Omental fat pad (tissue), 4 donors: ENCODE data around the gene RRP1B. TPM values are rescaled to one million over a fixed set of nuclear protein-coding genes. Genes with fewer than 3 reads are reported as not detected.
"Not testable (repeated sequence)": the region's sequence is repeated elsewhere in the genome, so short reads cannot be mapped to it uniquely, and the experiment has no call there.

Experiments used
- ATAC-seq: fragments of 150-250 bp; one replicate; pipeline ENCODE4 v1.9.1; 2016; ENCODE audit warnings: mild to moderate bottlenecking, moderate library complexity; ENCODE audit not compliant: low FRiP score
- DNase-seq: peaks from one replicate; pipeline ENCODE4 v3.0.0-alpha.2; 2019; ENCODE audit warnings: low spot score
- total RNA-seq, 4 donors: library from RNA; depleted of rRNA; stranded (reverse); fragments of >200 nt; gene quantifications; one replicate each; pipeline ENCODE4 v1.1.0, GENCODE V29; 2016
- TF ChIP-seq, protein P1 (sequence below), 3 donors: fragments of 450-650 bp; IDR thresholded peaks; one replicate each; pipeline ENCODE4 v1.5.1; 2016 to 2017; ENCODE audit warnings: antibody characterized with exemption in 3 of 3, mild to moderate bottlenecking in 3 of 3, moderate library complexity in 2 of 3

Gene RRP1B
- total RNA-seq, 4 donors from 2014 or later, result 19.4 to 47.4 (median 22.0) TPM

DNA sequence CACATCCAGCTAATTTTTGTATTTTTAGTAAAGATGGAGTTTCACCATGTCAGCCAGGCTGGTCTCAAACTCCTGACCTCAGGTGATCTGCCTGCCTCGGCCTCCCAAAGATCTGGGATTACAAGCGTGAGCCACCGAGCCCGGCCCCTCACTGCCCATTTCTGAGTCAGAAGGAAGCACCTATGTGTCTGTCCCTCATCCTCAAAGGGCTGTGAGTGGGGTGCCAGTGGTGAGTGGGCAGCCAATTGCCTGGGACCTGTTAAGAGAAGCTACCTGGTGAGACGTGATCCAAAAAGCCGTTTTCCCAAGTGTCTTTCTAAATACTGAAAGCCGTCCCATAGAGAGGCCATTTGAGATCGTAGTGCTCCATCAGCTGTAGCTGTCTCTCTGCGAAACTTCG is 32.4 kb downstream of the RRP1B start:
- TF ChIP-seq, protein P1, sequence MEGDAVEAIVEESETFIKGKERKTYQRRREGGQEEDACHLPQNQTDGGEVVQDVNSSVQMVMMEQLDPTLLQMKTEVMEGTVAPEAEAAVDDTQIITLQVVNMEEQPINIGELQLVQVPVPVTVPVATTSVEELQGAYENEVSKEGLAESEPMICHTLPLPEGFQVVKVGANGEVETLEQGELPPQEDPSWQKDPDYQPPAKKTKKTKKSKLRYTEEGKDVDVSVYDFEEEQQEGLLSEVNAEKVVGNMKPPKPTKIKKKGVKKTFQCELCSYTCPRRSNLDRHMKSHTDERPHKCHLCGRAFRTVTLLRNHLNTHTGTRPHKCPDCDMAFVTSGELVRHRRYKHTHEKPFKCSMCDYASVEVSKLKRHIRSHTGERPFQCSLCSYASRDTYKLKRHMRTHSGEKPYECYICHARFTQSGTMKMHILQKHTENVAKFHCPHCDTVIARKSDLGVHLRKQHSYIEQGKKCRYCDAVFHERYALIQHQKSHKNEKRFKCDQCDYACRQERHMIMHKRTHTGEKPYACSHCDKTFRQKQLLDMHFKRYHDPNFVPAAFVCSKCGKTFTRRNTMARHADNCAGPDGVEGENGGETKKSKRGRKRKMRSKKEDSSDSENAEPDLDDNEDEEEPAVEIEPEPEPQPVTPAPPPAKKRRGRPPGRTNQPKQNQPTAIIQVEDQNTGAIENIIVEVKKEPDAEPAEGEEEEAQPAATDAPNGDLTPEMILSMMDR (IDR thresholded peaks at IDR 0.05), result no peak
- DNase-seq (no peak), ATAC-seq (no peak)

DNA sequence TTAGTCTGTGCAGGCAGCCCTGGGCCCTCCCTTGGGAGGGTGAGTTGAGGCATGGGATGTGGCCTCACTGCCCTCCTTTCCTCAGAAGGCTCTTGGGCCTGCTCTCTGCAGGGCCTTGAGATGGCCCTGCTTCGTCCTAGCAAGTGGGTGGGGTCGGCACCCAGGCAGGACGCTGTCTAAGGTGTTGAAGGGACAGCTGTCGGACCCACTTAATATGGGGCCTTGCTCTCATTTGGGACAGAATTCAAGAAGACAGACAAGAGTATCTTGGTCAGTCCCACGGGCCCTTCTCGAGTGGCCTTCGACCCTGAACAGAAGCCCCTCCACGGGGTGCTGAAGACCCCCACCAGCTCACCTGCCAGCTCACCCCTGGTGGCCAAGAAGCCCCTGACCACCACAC is 33.6 kb downstream of the RRP1B start:
- ATAC-seq (no peak), DNase-seq (no peak)
- TF ChIP-seq, protein P1 (IDR thresholded peaks at IDR 0.05), result no peak

DNA sequence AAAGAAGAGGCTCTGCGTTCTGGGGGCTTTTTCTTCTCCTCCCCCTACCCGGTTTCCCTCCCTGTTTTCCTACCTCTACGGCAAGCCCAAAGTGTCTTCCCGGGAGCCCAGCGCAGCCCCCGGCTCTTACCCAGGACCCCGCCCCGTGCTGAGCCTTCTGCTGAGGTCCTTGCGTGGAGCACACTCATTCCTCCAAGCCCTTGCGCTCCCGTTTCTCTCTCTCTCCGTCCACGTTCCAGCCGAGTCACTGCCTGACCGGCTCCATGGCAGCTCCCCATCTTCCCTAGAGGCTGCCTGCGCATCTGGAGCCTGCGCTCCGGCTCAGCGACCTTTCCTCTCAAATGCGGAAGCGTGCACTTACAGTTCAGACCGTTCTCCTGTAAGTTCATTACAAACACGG is 34.6 kb downstream of the RRP1B start:
- TF ChIP-seq, protein P1 (IDR thresholded peaks at IDR 0.05), result no peak

DNA sequence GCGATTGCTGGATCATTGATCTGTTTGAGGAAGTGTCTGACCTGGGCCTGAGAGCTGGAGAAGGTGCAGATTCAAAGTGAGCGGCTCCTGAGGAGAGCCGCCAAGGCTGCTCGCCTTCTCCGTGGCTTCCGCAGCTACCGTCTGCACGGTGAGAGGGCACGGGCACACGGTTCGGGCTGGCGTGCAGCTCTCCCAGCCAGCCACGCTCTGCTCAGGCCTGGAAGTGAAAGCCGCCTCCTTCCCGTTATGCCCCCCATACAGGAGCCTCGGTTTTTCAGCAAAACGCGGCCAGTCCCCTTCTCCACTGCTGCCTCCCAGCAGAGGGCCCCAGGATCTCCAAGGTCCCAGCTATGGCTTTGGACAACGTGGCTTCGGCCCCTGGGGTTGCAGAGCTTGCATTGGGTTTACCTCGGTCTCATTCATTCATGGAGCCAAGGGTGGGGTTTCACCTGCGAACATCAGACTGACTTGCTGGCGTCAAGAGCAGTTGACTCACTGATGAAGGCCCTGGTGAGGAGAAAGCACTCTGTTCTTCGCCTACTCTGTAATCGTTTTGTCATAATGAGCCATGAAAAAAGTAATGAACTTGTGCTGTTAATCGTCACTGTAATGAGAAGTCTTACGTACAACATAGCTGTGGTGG is 35.2 kb downstream of the RRP1B start:
- no peak for ATAC-seq
- TF ChIP-seq, protein P1 (IDR thresholded peaks at IDR 0.05), result no peak
- DNase-seq, result no peak

More for the DNA sequence above, 34.6 kb downstream of the RRP1B start:
- DNase-seq (no peak), ATAC-seq (no peak)

DNA sequence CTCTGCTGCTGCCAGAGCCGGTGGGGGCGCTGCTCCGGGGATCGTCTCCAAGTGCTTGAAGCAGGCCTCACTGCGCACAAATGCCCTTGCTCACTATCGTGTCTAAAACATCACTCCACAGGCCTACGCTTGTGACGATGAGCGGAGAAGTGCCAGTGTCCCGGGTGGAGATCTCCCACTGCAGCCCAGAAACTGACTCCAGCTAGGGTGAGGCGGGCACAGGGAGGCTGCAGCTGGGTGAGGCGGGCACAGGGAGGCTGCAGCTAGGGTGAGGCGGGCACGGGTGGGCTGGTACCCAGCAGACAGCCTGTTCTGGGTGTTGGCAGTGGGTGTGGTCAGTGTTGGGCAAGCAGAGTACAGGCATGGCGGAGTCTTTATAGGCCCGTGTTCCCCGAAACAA is 36.9 kb downstream of the RRP1B start:
- no peak for ATAC-seq
- TF ChIP-seq, protein P1 (IDR thresholded peaks at IDR 0.05), result no peak
- DNase-seq, result no peak

DNA sequence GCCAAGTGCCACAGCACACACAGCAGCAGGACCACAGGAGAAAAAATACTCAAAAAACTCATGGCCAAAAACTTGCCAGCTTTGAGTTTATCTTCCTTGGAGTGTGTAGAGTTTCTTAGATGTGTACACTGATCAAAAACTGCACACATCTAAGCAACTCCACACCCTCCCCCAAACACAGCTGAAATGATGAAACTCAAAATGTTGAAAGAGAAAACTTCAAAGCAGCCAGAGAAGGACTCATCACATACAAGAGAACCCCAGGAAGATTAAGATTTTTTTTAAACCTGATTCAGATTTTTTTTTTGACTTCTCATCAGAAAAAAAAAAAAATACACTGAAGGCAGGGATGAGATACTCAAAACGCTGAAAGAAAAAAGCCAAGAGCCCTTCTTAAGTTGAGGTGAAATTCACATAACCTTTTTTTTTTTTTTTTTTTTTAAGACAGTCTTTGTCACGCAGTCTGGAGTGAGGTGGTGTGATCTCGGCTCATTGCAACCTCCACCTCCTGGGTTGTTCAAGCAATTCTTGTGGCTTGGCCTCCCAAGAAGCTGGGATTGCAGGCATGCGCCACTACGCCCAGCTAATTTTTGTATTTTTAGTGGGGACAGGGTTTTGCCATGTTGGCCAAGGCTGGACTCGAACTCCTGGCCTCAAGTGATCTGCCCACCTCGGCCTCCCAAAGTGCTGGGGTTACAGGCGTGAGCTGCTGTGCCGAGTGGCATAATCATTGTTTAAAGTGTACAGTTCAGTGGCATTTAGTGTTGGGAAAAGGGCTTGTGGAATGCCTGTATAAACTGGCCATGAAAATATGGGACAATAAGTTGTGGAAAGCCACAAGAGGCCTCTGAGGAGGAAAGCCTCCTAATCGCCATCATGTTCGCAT is 38.6 kb downstream of the RRP1B start:
- DNase-seq (no peak), ATAC-seq (no peak)
- TF ChIP-seq, protein P1 (IDR thresholded peaks at IDR 0.05), result no peak

DNA sequence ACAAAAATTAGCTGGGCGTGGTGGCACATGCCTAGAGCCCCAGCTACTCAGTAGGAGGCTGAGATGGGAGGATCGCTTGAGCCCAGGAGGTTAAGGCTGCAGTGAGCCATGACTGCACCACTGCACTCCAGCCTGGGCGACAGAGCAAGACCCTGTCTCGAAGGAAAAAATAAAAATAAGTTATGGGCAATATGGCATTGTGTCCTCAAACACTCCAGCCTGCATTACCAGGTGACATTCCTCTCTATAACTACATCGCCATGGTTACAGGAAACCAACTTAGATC is 40.1 kb downstream of the RRP1B start:
- ATAC-seq, DNase-seq: not testable (repeated sequence)
